Cerebellar cortex (tissue), 1 donor: ENCODE measurements around the gene PDIK1L.

Source experiments
- DNase-seq: peaks from one replicate; pipeline ENCODE4 v3.0.0-alpha.2; 2015; ENCODE audit warnings: low spot score

Gene PDIK1L

DNA sequence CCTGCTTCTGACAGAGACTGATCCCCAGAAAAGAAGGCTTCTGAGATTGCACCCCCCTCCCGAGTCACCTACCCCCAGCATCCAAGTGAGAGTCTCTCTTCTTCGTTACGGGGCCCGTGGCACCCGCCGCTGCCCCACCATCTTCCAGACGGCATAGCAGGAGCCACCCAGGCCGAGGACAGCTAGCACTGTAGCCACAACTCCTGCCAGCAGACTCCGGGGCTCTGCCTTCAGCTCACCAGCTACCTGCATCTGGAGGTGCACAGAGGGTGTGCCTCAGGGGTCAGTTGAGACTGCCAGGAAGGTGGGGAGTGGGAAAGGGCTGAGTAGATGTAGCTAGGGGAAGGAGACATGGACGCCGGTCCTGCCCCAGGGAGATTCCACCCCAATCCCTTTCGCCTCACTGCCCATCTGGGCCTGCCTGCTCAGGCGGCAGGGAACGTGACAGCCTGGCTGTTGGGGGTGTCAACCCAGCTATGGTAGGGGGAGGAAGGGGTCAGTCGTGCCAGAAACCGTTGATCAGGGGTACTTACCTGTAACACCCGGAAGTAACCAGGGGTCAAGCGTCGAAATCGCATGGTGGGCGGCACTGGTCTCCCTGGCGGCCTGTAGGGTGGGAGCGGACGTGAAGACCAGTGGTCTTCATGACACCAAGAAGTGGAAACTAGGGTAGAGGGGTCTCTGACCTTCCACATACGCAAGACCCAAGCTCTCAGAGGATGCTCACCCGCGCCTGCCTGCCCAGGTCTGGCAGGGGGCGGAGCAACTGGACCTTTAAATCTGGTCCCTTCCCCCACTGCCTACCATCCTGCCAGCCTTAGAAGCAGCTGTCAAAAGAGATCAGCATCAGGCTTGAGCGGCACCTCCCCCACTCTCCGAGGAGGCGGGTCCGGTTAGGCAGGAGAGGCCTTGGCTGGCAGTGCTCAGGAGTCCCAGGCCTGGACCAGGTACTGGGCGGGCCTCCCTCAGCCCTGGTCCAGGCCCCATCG, 59.8 kb downstream of the PDIK1L start, which contains the start of gene ZNF593OS:
TSS of gene ZNF593OS (minus strand) at position 749 of the 989 bp plus-strand sequence. CDS start at position 578, 171 bp downstream.
- no peak for DNase-seq
